Ascending aorta (tissue), 2 donors: ENCODE data around the gene MB. TPM values are rescaled to one million over a fixed set of nuclear protein-coding genes. Genes with fewer than 3 reads are reported as not detected.

Source experiments
- DNase-seq, 2 donors: peaks; one replicate each; pipeline ENCODE4 v3.0.0-alpha.2; 2019; ENCODE audit warnings: low spot score in 2 of 2
- H3K27ac ChIP-seq, 2 donors: fragments of 200-600 bp; sonication (generic); one replicate each; pipeline ENCODE4 v1.5.1; 2016 to 2017; ENCODE audit warnings: mild to moderate bottlenecking in 1 of 2
- H3K27me3 ChIP-seq: fragments of 200-600 bp; sonication (generic); one replicate; pipeline ENCODE4 v1.5.1; 2017
- H3K36me3 ChIP-seq, 2 donors: fragments of 200-600 bp; sonication (generic); one replicate each; pipeline ENCODE4 v1.5.1; 2016
- H3K4me1 ChIP-seq, 2 donors: fragments of 200-600 bp; sonication (generic); one replicate each; pipeline ENCODE4 v1.5.1; 2016 to 2017; ENCODE audit warnings: mild to moderate bottlenecking in 1 of 2
- H3K4me3 ChIP-seq, 2 donors: fragments of 200-600 bp; sonication (generic); one replicate each; pipeline ENCODE4 v1.5.1; 2016 to 2017; ENCODE audit warnings: mild to moderate bottlenecking in 1 of 2
- H3K9me3 ChIP-seq, 2 donors: fragments of 200-600 bp; sonication (generic); one replicate each; pipeline ENCODE4 v1.5.1; 2016
- CTCF ChIP-seq, 3 experiments: fragments of 200-600 bp in 2 of 3; fragments of 450-650 bp in 1 of 3; sonication (generic) in 2 of 3; IDR thresholded peaks; one replicate each; pipeline ENCODE4 v1.5.1; 2016 to 2019; ENCODE audit warnings: antibody characterized with exemption in 3 of 3, mild to moderate bottlenecking in 1 of 3, moderate library complexity in 1 of 3
- intact Hi-C: fragments of 100-400 bp; cut with DNase I; formaldehyde crosslinking; loops from one replicate; pipeline ENCODE4 v1.15.1; 2023
- total RNA-seq: library from RNA; depleted of rRNA; stranded (reverse); fragments of >200 nt; gene quantifications from one replicate; pipeline ENCODE4 v1.1.0, GENCODE V29; 2016

The MB gene
- total RNA-seq, 1 donor from 2014 or later = not detected

GRCh38 chr22:35630891-35631290, 13.8 kb upstream of the MB start:
- Histone ChIP-seq H3K4me3 (no peak overlapping the region), H3K4me1 (peaks cover 0 to 13% of the 10 kb centered on the region in 2 donors), H3K9me3 (no peaks in the 10 kb centered on the region), H3K27ac (peak overlapping the region; percentile 75 to 89), H3K36me3 (no peaks in the 10 kb centered on the region), H3K27me3 (no peaks in the 10 kb centered on the region)
- DNase-seq = no peak
- no peak for TF ChIP-seq CTCF (IDR thresholded peaks at IDR 0.05)
- intact Hi-C loops = loop anchor here (2.0 kb wide), 1 partner anchor 32 kb away; no protein-coding TSS in a partner anchor

- no peak for DNase-seq
- H3K4me1 ChIP-seq = peaks cover 0 to 13% of the 10 kb centered on the region in 2 donors
- no peaks in the 10 kb centered on the region for H3K36me3 ChIP-seq
- no peaks in the 10 kb centered on the region for H3K27me3 ChIP-seq
- H3K9me3 ChIP-seq = no peaks in the 10 kb centered on the region
- peak overlapping the region; percentile 75 to 89 for H3K27ac ChIP-seq
- intact Hi-C loops = loop anchor here (2.0 kb wide), 1 partner anchor 32 kb away; no protein-coding TSS in a partner anchor
- TF ChIP-seq CTCF (IDR thresholded peaks at IDR 0.05) = no peak
- no peak overlapping the region for H3K4me3 ChIP-seq
These were observed 13.3 kb upstream of the MB start for GRCh38 chr22:35630387-35630793.

- peak; percentile 56 to 94 for DNase-seq
- Histone ChIP-seq H3K27ac (peak overlapping the region; percentile 75 to 89), H3K36me3 (no peaks in the 10 kb centered on the region), H3K27me3 (no peaks in the 10 kb centered on the region), H3K4me1 (peaks cover 0 to 13% of the 10 kb centered on the region in 2 donors), H3K9me3 (no peaks in the 10 kb centered on the region), H3K4me3 (no peak overlapping the region)
- intact Hi-C loops = loop anchor here (2.0 to 5.0 kb wide), 2 partner anchors 33 to 438 kb away; no protein-coding TSS in a partner anchor
- TF ChIP-seq CTCF (IDR thresholded peaks at IDR 0.05) = no peak
These were observed 12.5 kb upstream of the MB start for GRCh38 chr22:35629406-35630216.

- no peak overlapping the region for H3K4me3 ChIP-seq
- DNase-seq = no peak
- intact Hi-C loops = loop anchor here (5.0 kb wide), 1 partner anchor 439 kb away; no protein-coding TSS in a partner anchor
- no peaks in the 10 kb centered on the region for H3K36me3 ChIP-seq
- peaks cover 0 to 13% of the 10 kb centered on the region in 2 donors for H3K4me1 ChIP-seq
- H3K9me3 ChIP-seq = no peaks in the 10 kb centered on the region
- TF ChIP-seq CTCF (IDR thresholded peaks at IDR 0.05) = no peak
- no peaks in the 10 kb centered on the region for H3K27me3 ChIP-seq
- peak overlapping the region; percentile 75 to 89 for H3K27ac ChIP-seq
These were observed 11.6 kb upstream of the MB start for GRCh38 chr22:35628732-35629131.

- Histone ChIP-seq H3K36me3 (no peaks in the 10 kb centered on the region), H3K27ac (peak overlapping the region; percentile 75 to 90), H3K4me1 (peaks cover 0 to 19% of the 10 kb centered on the region in 2 donors), H3K27me3 (no peaks in the 10 kb centered on the region), H3K9me3 (no peaks in the 10 kb centered on the region), H3K4me3 (peak overlapping the region; percentile 63 to 68)
- intact Hi-C loops = loop anchor here (1.0 to 5.0 kb wide), 5 partner anchors 113 to 497 kb away; no protein-coding TSS in a partner anchor
- peak; percentile 41 to 88 for DNase-seq
- peak; percentile 55 to 79 (median 64) for TF ChIP-seq CTCF (IDR thresholded peaks at IDR 0.05)
These were observed 10.3 kb upstream of the MB start for GRCh38 chr22:35627267-35628041.
